ENCODE data around the gene ENO4.

DNA sequence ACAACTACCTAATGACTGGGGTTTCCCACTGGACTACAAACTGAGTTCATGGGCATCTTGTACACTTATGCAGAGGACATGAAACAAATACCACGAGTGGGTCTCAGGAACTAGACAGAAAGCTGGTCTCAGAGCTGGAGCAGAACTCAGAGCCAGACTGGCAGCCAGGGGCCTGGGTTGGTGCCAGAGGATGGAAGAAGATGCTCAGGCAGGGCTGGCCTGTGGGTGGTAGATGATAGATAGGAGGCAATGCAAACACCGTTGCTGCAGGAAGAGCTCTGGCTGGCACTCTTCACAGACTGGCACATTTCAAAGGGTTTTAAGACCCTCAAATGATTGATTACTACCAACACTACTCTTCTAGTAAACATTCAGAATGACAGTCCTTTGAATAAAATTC lies 28.8 kb downstream of the ENO4 start:
- TF ChIP-seq, protein P1, sequence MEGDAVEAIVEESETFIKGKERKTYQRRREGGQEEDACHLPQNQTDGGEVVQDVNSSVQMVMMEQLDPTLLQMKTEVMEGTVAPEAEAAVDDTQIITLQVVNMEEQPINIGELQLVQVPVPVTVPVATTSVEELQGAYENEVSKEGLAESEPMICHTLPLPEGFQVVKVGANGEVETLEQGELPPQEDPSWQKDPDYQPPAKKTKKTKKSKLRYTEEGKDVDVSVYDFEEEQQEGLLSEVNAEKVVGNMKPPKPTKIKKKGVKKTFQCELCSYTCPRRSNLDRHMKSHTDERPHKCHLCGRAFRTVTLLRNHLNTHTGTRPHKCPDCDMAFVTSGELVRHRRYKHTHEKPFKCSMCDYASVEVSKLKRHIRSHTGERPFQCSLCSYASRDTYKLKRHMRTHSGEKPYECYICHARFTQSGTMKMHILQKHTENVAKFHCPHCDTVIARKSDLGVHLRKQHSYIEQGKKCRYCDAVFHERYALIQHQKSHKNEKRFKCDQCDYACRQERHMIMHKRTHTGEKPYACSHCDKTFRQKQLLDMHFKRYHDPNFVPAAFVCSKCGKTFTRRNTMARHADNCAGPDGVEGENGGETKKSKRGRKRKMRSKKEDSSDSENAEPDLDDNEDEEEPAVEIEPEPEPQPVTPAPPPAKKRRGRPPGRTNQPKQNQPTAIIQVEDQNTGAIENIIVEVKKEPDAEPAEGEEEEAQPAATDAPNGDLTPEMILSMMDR (IDR thresholded peaks at IDR 0.05), result no peak
- TF ChIP-seq, protein P2, sequence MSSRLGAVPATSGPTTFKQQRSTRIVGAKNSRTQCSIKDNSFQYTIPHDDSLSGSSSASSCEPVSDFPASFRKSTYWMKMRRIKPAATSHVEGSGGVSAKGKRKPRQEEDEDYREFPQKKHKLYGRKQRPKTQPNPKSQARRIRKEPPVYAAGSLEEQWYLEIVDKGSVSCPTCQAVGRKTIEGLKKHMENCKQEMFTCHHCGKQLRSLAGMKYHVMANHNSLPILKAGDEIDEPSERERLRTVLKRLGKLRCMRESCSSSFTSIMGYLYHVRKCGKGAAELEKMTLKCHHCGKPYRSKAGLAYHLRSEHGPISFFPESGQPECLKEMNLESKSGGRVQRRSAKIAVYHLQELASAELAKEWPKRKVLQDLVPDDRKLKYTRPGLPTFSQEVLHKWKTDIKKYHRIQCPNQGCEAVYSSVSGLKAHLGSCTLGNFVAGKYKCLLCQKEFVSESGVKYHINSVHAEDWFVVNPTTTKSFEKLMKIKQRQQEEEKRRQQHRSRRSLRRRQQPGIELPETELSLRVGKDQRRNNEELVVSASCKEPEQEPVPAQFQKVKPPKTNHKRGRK (CRISPR knock-in tag; IDR thresholded peaks at IDR 0.05; ENCODE audit: borderline replicate concordance), result no peak
- TF ChIP-seq, protein P3, sequence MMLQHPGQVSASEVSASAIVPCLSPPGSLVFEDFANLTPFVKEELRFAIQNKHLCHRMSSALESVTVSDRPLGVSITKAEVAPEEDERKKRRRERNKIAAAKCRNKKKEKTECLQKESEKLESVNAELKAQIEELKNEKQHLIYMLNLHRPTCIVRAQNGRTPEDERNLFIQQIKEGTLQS (CRISPR knock-in tag; conservative IDR thresholded peaks at IDR 0.05), result no peak
- TF ChIP-seq, protein P4, sequence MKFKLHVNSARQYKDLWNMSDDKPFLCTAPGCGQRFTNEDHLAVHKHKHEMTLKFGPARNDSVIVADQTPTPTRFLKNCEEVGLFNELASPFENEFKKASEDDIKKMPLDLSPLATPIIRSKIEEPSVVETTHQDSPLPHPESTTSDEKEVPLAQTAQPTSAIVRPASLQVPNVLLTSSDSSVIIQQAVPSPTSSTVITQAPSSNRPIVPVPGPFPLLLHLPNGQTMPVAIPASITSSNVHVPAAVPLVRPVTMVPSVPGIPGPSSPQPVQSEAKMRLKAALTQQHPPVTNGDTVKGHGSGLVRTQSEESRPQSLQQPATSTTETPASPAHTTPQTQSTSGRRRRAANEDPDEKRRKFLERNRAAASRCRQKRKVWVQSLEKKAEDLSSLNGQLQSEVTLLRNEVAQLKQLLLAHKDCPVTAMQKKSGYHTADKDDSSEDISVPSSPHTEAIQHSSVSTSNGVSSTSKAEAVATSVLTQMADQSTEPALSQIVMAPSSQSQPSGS (CRISPR knock-in tag; IDR thresholded peaks at IDR 0.05; ENCODE audit: borderline replicate concordance, low read depth), result no peak
- TF ChIP-seq TP53 (CRISPR knock-in tag; IDR thresholded peaks at IDR 0.05), result no peak
- TF ChIP-seq, protein P5, sequence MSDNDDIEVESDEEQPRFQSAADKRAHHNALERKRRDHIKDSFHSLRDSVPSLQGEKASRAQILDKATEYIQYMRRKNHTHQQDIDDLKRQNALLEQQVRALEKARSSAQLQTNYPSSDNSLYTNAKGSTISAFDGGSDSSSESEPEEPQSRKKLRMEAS (CRISPR knock-in tag; IDR thresholded peaks at IDR 0.05), result no peak
- TF ChIP-seq, protein P6, sequence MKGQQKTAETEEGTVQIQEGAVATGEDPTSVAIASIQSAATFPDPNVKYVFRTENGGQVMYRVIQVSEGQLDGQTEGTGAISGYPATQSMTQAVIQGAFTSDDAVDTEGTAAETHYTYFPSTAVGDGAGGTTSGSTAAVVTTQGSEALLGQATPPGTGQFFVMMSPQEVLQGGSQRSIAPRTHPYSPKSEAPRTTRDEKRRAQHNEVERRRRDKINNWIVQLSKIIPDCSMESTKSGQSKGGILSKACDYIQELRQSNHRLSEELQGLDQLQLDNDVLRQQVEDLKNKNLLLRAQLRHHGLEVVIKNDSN (CRISPR knock-in tag; IDR thresholded peaks at IDR 0.05), result no peak
- TF ChIP-seq NR3C1 (CRISPR knock-in tag; conservative IDR thresholded peaks at IDR 0.05; ENCODE audit: low read depth), result no peak
- TF ChIP-seq KAT7 (CRISPR knock-in tag; IDR thresholded peaks at IDR 0.05; ENCODE audit: borderline replicate concordance), result no peak
- TF ChIP-seq, protein P7, sequence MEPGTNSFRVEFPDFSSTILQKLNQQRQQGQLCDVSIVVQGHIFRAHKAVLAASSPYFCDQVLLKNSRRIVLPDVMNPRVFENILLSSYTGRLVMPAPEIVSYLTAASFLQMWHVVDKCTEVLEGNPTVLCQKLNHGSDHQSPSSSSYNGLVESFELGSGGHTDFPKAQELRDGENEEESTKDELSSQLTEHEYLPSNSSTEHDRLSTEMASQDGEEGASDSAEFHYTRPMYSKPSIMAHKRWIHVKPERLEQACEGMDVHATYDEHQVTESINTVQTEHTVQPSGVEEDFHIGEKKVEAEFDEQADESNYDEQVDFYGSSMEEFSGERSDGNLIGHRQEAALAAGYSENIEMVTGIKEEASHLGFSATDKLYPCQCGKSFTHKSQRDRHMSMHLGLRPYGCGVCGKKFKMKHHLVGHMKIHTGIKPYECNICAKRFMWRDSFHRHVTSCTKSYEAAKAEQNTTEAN (CRISPR knock-in tag; IDR thresholded peaks at IDR 0.05), result no peak
- TF ChIP-seq ZBTB21 (CRISPR knock-in tag; IDR thresholded peaks at IDR 0.05; ENCODE audit: borderline replicate concordance), result no peak

Measured in WTC11 (cell line).